HG03565 (cell line): ENCODE data around the gene TCP1.
"Not testable (repeated sequence)": the region's sequence is repeated elsewhere in the genome, so short reads cannot be mapped to it uniquely, and the experiment has no call there.

Experiments
- ATAC-seq: cut with Tn5 transposase; IDR thresholded peaks from one replicate; pipeline ENCODE4 v1.9.1; 2021; ENCODE audit warnings: mild to moderate bottlenecking, moderate library complexity; ENCODE audit not compliant: unreplicated experiment

TCP1 gene

GRCh38 chr6:159789377-159790148 is at the start of gene TCP1:
Gene TCP1, minus strand, starts transcription at chr6:159789602. Its CDS starts 134 bp downstream, at chr6:159789468.
- ATAC-seq = peak; percentile 64

GRCh38 chr6:159838020-159838744 is 48.8 kb upstream of the TCP1 start:
- no peak for ATAC-seq

- no peak for ATAC-seq
These were observed 48.1 kb upstream of the TCP1 start for GRCh38 chr6:159837511-159837910.

- ATAC-seq = no peak
These were observed 47.5 kb upstream of the TCP1 start for GRCh38 chr6:159836718-159837490.

- ATAC-seq = no peak
These were observed 44.7 kb upstream of the TCP1 start for GRCh38 chr6:159833997-159834603.

GRCh38 chr6:159833556-159833955 is 44.2 kb upstream of the TCP1 start:
- no peak for ATAC-seq

- no peak for ATAC-seq
These were observed 43.5 kb upstream of the TCP1 start for GRCh38 chr6:159832946-159833345.

GRCh38 chr6:159831373-159831679 is 41.9 kb upstream of the TCP1 start:
- ATAC-seq = no peak

GRCh38 chr6:159830501-159831372 is 41.3 kb upstream of the TCP1 start:
- no peak for ATAC-seq

GRCh38 chr6:159829526-159829925 is 40.1 kb upstream of the TCP1 start:
- peak; percentile 63 for ATAC-seq

- no peak for ATAC-seq
These were observed 38.7 kb upstream of the TCP1 start for GRCh38 chr6:159828074-159828473.

GRCh38 chr6:159826968-159827647 is 37.7 kb upstream of the TCP1 start:
- no peak for ATAC-seq

GRCh38 chr6:159826004-159826403 is 36.6 kb upstream of the TCP1 start:
- ATAC-seq = no peak

- ATAC-seq = not testable (repeated sequence)
These were observed 35.3 kb upstream of the TCP1 start for GRCh38 chr6:159824690-159825089.

GRCh38 chr6:159823953-159824352 is 34.6 kb upstream of the TCP1 start:
- ATAC-seq = no peak

GRCh38 chr6:159821726-159822125 is 32.3 kb upstream of the TCP1 start:
- ATAC-seq = no peak

- ATAC-seq = no peak
These were observed 31.7 kb upstream of the TCP1 start for GRCh38 chr6:159821122-159821521.

GRCh38 chr6:159819932-159820640 is 30.7 kb upstream of the TCP1 start:
- ATAC-seq = no peak

- ATAC-seq = no peak
These were observed 29.7 kb upstream of the TCP1 start for GRCh38 chr6:159819098-159819497.
